ENCODE measurements around the gene NCBP2L.

Gene NCBP2L

DNA sequence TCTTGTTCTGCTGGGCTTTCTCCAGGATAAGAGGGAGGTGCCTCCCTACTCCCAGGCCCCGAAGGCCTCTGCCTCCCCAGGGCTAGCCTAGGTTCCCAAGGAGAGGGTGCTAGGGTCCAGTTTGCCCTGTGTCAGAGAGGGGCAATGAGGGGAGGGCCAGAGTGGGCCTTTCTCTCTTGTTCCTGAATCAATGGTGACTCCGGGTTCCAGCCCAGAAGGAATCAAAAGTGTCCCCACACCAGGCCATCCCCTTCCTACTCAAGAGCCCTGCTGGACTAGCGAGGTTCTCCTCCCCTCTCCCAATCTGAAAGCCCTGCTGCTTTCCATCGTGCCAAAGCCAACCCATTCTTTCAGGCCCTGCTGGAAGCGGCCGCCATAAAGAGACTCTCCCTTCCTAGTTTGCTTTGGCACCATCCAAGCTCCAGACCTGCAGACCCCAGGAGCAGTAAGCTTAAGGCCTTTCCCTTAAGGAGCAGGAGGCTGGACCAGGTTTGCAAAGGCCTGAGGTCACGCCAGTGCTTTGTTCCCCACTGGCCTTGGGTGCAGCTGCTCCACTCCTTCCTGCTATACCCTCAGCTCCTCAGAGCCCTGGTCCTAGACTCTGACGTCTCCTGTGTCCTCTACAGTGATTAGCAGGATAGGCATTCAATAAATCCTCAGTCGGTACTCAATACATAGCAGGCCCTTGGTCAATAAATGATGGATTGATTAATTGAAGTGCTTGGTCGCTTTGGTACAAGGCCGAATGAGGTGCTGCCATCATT, 12.5 kb upstream of the NCBP2L start:
- POLR2A ChIA-PET, result interaction anchor here (1.0 kb wide), 2 partner anchors 10 to 50 kb away, joined by 3 read pairs; partner anchors contain the start of gene TSC22D3
- TF ChIP-seq NFRKB (IDR thresholded peaks at IDR 0.05) (no peak), CTBP1 (IDR thresholded peaks at IDR 0.05; ENCODE audit: borderline replicate concordance) (no peak), SUZ12 (IDR thresholded peaks at IDR 0.05) (no peak), FOXM1 (IDR thresholded peaks at IDR 0.05; ENCODE audit: borderline replicate concordance) (no peak), FOXK2 (IDR thresholded peaks at IDR 0.05) (no peak), L3MBTL2 (conservative IDR thresholded peaks at IDR 0.05) (no peak), SP1 (IDR thresholded peaks at IDR 0.05) (no peak), FOXA1 (IDR thresholded peaks at IDR 0.05) (no peak), ARNT (IDR thresholded peaks at IDR 0.05) (no peak), ELF4 (IDR thresholded peaks at IDR 0.05) (no peak), LEF1 (IDR thresholded peaks at IDR 0.05; ENCODE audit: borderline replicate concordance) (no peak), TARDBP (IDR thresholded peaks at IDR 0.05) (no peak), BHLHE40 (IDR thresholded peaks at IDR 0.05; ENCODE audit: borderline replicate concordance) (no peak), PKNOX1 (IDR thresholded peaks at IDR 0.05) (no peak), ZNF384 (IDR thresholded peaks at IDR 0.05) (no peak), HDGF (IDR thresholded peaks at IDR 0.05; ENCODE audit: borderline replicate concordance) (no peak)
- CTCF ChIA-PET, result interaction anchor here (1.4 kb wide), 1 partner anchor 11 kb away, joined by 4 read pairs; no protein-coding TSS in a partner anchor
- DNase-seq (ENCODE audit: extremely low spot score), result no peak

DNA sequence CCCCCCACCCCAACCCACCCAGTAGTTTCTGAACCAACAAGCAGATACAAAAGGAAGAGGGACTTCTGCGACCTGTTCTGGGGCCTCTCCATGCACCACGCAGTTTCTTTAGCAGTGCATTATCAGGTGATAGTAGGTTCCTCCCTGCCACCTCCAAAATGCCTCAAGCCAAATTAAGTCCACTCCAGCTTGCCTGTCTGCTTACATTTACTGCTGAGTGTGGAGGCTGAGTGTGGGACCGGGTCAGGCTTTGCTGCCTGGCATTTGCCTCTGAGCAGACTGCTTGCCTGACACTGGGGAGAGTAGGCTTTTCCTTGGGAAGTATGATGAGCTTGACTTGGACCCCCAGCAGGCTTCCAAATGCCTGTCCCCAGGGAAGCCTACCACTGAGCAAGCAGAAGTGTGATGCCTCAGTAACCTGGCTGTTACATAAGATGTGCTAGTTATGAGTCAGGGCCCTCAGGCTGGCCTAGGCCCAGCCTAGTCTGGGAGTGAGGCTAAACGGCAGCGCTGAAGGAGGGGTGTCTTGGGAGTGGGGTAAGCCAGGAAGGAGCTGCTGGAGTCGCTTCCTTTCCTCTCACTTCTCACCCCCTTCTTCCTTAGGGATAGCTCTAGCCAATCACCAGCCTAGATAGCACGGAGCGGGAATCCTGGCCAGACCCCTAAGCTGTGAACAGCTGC, 10.9 kb upstream of the NCBP2L start:
- CTCF ChIA-PET, result interaction anchor here (0.5 to 1.4 kb wide), 8 partner anchors 9 to 399 kb away, joined by 3 to 7 read pairs (median 3); partner anchors contain the start of genes NCBP2L and TSC22D3
- no peak for TF ChIP-seq FOXM1 (IDR thresholded peaks at IDR 0.05; ENCODE audit: borderline replicate concordance)
- TF ChIP-seq HDGF (IDR thresholded peaks at IDR 0.05; ENCODE audit: borderline replicate concordance), result no peak
- TF ChIP-seq ELF4 (IDR thresholded peaks at IDR 0.05), result no peak
- TF ChIP-seq BHLHE40 (IDR thresholded peaks at IDR 0.05; ENCODE audit: borderline replicate concordance), result no peak
- no peak for TF ChIP-seq ZNF384 (IDR thresholded peaks at IDR 0.05)
- TF ChIP-seq SUZ12 (IDR thresholded peaks at IDR 0.05), result no peak
- no peak for TF ChIP-seq L3MBTL2 (conservative IDR thresholded peaks at IDR 0.05)
- no peak for TF ChIP-seq SP1 (IDR thresholded peaks at IDR 0.05)
- no peak for TF ChIP-seq LEF1 (IDR thresholded peaks at IDR 0.05; ENCODE audit: borderline replicate concordance)
- TF ChIP-seq FOXK2 (IDR thresholded peaks at IDR 0.05), result no peak
- TF ChIP-seq ARNT (IDR thresholded peaks at IDR 0.05), result no peak
- TF ChIP-seq TARDBP (IDR thresholded peaks at IDR 0.05), result no peak
- POLR2A ChIA-PET, result interaction anchor here (0.7 to 2.0 kb wide), 9 partner anchors 9 to 89 kb away, joined by 3 to 9 read pairs (median 4); partner anchors contain the start of genes NCBP2L and TSC22D3
- no peak for DNase-seq (ENCODE audit: extremely low spot score)

- CTCF ChIA-PET, result interaction anchor here (0.9 to 1.4 kb wide), 2 partner anchors 27 to 36 kb away, joined by 3 read pairs; no protein-coding TSS in a partner anchor
- no peak for TF ChIP-seq SP1 (IDR thresholded peaks at IDR 0.05)
- TF ChIP-seq L3MBTL2 (conservative IDR thresholded peaks at IDR 0.05), result no peak
- no peak for TF ChIP-seq CTBP1 (IDR thresholded peaks at IDR 0.05; ENCODE audit: borderline replicate concordance)
- no peak for DNase-seq (ENCODE audit: extremely low spot score)
- POLR2A ChIA-PET, result interaction anchor here (1.5 to 2.0 kb wide), 2 partner anchors 8 to 139 kb away, joined by 3 to 9 read pairs; partner anchors contain the start of gene TSC22D3
Observed at GRCh38 chrX:107768051-107768450, 9.5 kb upstream of the NCBP2L start.

DNA sequence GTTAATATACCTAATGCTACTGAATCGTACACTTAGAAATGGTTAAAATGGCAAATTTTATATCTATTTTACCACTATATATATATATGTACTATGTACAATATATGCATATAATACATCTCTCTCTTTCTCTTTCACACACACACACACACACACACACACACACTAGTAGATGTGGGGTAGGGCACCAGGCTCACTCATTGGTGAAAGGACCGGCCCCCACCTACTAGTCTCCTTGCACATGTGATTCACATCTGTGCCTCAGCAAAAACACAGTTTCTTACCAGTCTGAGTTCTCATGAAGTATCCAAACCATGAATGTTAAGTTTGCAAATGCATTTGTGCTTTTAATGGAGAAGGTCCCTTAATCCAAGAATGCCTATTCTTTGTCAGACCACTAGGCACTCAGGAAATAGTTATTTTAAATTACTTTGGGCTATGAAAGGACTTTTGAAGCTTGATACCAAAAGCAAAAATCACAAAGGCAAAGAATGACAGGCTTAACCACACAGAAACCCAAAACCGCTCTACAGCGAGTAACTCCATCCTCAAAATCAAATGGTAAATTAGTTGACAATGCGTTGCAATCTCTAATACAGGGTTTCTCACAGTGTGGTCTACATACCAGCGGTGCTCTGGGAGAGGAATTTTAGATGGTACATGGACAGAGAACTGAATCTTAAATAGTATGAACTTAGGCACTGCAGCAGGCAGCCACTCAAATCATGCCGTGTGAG, 7.8 kb upstream of the NCBP2L start:
- CTCF ChIA-PET, result no interaction called here
- POLR2A ChIA-PET, result no interaction called here

DNA sequence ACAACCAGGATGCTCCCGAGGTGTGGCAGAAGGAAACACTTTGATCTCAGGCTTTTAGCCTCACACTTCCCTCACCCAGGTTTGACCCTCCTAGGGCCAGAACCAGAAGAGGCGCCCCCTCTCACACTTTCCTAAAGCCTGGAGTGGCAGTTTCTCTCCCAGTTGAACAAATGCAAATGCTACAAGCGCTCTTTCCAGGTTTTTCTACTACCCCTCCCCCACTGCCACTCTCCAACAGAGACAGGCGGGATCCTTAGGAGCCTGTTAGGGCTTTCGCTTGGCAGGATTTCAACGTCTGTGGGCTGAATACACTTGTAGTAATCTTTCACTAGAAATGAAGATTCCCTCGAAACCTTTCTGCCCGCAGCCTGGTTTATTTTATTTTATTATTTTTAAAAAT, 4.3 kb upstream of the NCBP2L start:
- no peak for TF ChIP-seq FOXK2 (IDR thresholded peaks at IDR 0.05)
- no peak for TF ChIP-seq ARNT (IDR thresholded peaks at IDR 0.05)
- no peak for TF ChIP-seq SP1 (IDR thresholded peaks at IDR 0.05)
- TF ChIP-seq NFRKB (IDR thresholded peaks at IDR 0.05), result no peak
- TF ChIP-seq BHLHE40 (IDR thresholded peaks at IDR 0.05; ENCODE audit: borderline replicate concordance), result no peak
- ChIA-PET POLR2A (interaction anchor here (0.9 to 6.2 kb wide), 4 partner anchors 42 to 94 kb away, joined by 3 to 198 read pairs (median 28); no protein-coding TSS in a partner anchor), CTCF (interaction anchor here (1.9 to 9.6 kb wide), 2 partner anchors 114 to 115 kb away, joined by 7 to 173 read pairs; no protein-coding TSS in a partner anchor)
- DNase-seq (ENCODE audit: extremely low spot score), result no peak

More for the DNA sequence above, 7.8 kb upstream of the NCBP2L start:
- TF ChIP-seq SUZ12 (IDR thresholded peaks at IDR 0.05) (no peak), NFRKB (IDR thresholded peaks at IDR 0.05) (no peak), FOXM1 (IDR thresholded peaks at IDR 0.05; ENCODE audit: borderline replicate concordance) (no peak), TARDBP (IDR thresholded peaks at IDR 0.05) (no peak), CTBP1 (IDR thresholded peaks at IDR 0.05; ENCODE audit: borderline replicate concordance) (no peak), L3MBTL2 (conservative IDR thresholded peaks at IDR 0.05) (no peak), FOXK2 (IDR thresholded peaks at IDR 0.05) (no peak), ARNT (IDR thresholded peaks at IDR 0.05) (no peak), FOXA1 (IDR thresholded peaks at IDR 0.05) (no peak), LEF1 (IDR thresholded peaks at IDR 0.05; ENCODE audit: borderline replicate concordance) (no peak), ZNF384 (IDR thresholded peaks at IDR 0.05) (no peak)
- no peak for DNase-seq (ENCODE audit: extremely low spot score)

DNA sequence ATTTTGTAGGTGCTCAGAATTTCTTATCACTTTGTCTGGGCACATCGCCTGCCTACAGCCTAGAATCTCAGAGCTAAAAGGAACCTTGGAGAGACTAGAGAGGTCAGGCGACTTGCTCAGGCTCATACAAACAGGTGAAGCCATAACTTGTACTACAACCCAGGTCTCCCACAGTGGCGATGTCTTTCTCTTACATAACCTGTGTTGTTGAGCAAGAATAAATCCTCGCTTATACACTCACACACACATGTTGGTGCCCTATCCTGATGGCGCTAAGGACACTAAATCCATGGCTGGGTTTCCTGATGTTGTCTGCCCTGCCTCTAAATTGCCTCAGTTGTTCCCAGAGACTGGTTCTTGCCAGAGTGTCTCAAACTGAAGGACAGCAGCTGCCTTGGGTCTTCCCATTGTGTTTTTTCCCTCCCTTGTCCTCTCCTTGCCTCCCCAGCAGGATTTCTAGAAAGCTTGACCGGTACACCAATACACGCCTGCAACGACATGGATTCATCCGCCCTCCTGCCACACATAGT, 3.6 kb upstream of the NCBP2L start:
- CTCF ChIA-PET, result interaction anchor here (0.9 to 9.6 kb wide), 3 partner anchors 55 to 116 kb away, joined by 5 to 173 read pairs (median 86); no protein-coding TSS in a partner anchor
- TF ChIP-seq TARDBP (IDR thresholded peaks at IDR 0.05) (no peak), FOXK2 (IDR thresholded peaks at IDR 0.05) (no peak)
- no peak for DNase-seq (ENCODE audit: extremely low spot score)
- POLR2A ChIA-PET, result interaction anchor here (0.9 to 6.2 kb wide), 10 partner anchors 22 to 100 kb away, joined by 3 to 198 read pairs (median 22); no protein-coding TSS in a partner anchor
